Right lobe of liver (tissue), 4 donors: Measurements from ENCODE around the gene FBXL13.

Experiments used
- POLR2A ChIP-seq: fragments of 450-650 bp; IDR thresholded peaks from one replicate; pipeline ENCODE4 v1.6.1; 2017; ENCODE audit warnings: antibody characterized with exemption, mild to moderate bottlenecking
- TF ChIP-seq, protein P1 (sequence below), 4 donors: fragments of 200-600 bp in 3 of 4; fragments of 450-650 bp in 1 of 4; IDR thresholded peaks; one replicate each; pipeline versions ENCODE4 v1.5.1 to v1.8.0; 2016 to 2022; ENCODE audit warnings: antibody characterized with exemption in 4 of 4, mild to moderate bottlenecking in 2 of 4
- donor health status: DM: no; HTN: no; CAD: no.
- donor health status: DM: no; HTN: no; CAD: no.
- donor health status: DM: no; HTN: yes; CAD: no.

DNA sequence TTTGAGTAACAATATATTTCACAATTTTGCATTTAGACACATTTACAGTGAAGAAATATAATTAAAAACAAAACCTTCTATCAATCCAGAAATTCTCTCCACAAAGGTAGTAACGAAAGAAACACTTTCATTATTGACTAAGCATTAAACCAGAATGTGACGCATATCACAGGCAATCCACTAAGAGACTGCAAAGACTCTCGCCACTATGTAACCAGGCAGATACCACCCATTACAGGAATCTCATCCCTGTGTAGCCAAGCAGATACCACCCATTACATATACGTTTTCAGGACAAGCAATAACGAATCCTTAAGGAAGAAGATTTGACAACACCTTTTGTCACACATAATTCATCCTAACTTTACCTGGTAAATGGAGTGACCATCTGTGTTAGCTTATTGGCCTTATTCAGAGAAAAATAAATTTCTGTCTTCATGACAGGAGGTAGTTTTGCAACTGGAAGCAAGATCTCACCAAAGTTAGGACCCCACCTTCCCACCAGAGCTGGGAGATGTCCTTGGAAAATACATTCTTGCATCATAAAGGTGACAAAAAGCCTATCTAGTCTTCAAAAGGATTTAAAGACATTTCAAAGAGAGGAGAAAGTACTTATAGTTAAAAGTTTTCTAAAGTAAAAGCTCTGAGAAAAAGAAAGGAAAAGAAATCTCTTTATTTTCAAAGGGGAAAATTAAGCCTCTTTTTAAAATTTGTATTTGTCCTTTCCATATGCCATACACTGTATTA is 131.0 kb downstream of the FBXL13 start:
- no peak for TF ChIP-seq POLR2A
- TF ChIP-seq, protein P1, sequence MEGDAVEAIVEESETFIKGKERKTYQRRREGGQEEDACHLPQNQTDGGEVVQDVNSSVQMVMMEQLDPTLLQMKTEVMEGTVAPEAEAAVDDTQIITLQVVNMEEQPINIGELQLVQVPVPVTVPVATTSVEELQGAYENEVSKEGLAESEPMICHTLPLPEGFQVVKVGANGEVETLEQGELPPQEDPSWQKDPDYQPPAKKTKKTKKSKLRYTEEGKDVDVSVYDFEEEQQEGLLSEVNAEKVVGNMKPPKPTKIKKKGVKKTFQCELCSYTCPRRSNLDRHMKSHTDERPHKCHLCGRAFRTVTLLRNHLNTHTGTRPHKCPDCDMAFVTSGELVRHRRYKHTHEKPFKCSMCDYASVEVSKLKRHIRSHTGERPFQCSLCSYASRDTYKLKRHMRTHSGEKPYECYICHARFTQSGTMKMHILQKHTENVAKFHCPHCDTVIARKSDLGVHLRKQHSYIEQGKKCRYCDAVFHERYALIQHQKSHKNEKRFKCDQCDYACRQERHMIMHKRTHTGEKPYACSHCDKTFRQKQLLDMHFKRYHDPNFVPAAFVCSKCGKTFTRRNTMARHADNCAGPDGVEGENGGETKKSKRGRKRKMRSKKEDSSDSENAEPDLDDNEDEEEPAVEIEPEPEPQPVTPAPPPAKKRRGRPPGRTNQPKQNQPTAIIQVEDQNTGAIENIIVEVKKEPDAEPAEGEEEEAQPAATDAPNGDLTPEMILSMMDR (IDR thresholded peaks at IDR 0.05), result no peak
